Endodermal cell (in vitro differentiated cells): ENCODE results near the gene BTNL9. TPM values are rescaled to one million over a fixed set of nuclear protein-coding genes. Genes with fewer than 3 reads are reported as not detected.

Experiments used
- DNase-seq: peaks from one replicate; pipeline ENCODE4 v3.0.0-alpha.2; 2017
- H3K27ac ChIP-seq: 2 replicates; pipeline ENCODE4 v1.5.1; 2013; ENCODE audit warnings: mild to moderate bottlenecking, low read depth, low read length, moderate library complexity
- H3K27me3 ChIP-seq: 2 replicates; pipeline ENCODE4 v1.6.1; 2013; ENCODE audit warnings: mild to moderate bottlenecking, low read length, moderate library complexity; ENCODE audit not compliant: insufficient read depth, control insufficient read depth, poor library complexity, severe bottlenecking
- H3K36me3 ChIP-seq: 2 replicates; pipeline ENCODE4 v1.7.0; 2013; ENCODE audit warnings: mild to moderate bottlenecking, low read length, moderate library complexity; ENCODE audit not compliant: control insufficient read depth, insufficient read depth
- H3K4me1 ChIP-seq: one replicate; pipeline ENCODE4 v1.7.0; 2013; ENCODE audit warnings: low read length; ENCODE audit not compliant: control insufficient read depth, insufficient read depth
- H3K4me3 ChIP-seq: 2 replicates; pipeline ENCODE4 v1.5.1; 2013; ENCODE audit warnings: mild to moderate bottlenecking, low read length, moderate library complexity
- H3K9ac ChIP-seq: 2 replicates; pipeline ENCODE4 v1.6.1; 2013; ENCODE audit warnings: mild to moderate bottlenecking, low read length, moderate library complexity; ENCODE audit not compliant: poor library complexity, severe bottlenecking; ENCODE audit errors: extremely low read depth
- H3K9me3 ChIP-seq: 2 replicates; pipeline ENCODE4 v1.6.1; 2013; ENCODE audit warnings: mild to moderate bottlenecking, low read length, moderate library complexity; ENCODE audit not compliant: control insufficient read depth
- H3K27ac Mint-ChIP-seq: 2 replicates; pipeline ENCODE4 v1.8.0; 2020; ENCODE audit warnings: mixed read lengths
- H3K27me3 Mint-ChIP-seq: 2 replicates; pipeline ENCODE4 v1.8.0; 2021; ENCODE audit warnings: mild to moderate bottlenecking, mixed read lengths; ENCODE audit not compliant: insufficient read depth
- H3K36me3 Mint-ChIP-seq: 2 replicates; pipeline ENCODE4 v1.8.0; 2020; ENCODE audit warnings: low read depth, mixed read lengths
- H3K4me1 Mint-ChIP-seq: 2 replicates; pipeline ENCODE4 v1.8.0; 2020; ENCODE audit warnings: mixed read lengths
- H3K4me3 Mint-ChIP-seq: 2 replicates; pipeline ENCODE4 v1.8.0; 2020; ENCODE audit warnings: mild to moderate bottlenecking, moderate library complexity, mixed read lengths
- H3K9me3 Mint-ChIP-seq: 2 replicates; pipeline ENCODE4 v1.8.0; 2020; ENCODE audit warnings: mild to moderate bottlenecking, mixed read lengths
- CTCF ChIP-seq: fragments of 200-600 bp; sonication (generic); conservative IDR thresholded peaks from 2 replicates; pipeline ENCODE4 v1.5.0; 2021; ENCODE audit warnings: antibody characterized with exemption, mild to moderate bottlenecking
- WGBS, 2 experiments: methylation state at CpG; one replicate each; pipeline versions ENCODE4 v1.1.5 to v1.1.7; 2013; ENCODE audit warnings: missing lambda C conversion rate in 2 of 2, mixed read lengths in 1 of 2; ENCODE audit not compliant: insufficient coverage in 1 of 2, insufficient read length in 1 of 2; 5-methylcytosine and 5-hydroxymethylcytosine counted together
- total RNA-seq, 2 donors: library from RNA; stranded (reverse); fragmentation: NEBNext Ultra II Directional in 1 of 2; extraction: Animal tissue kit (Norgen Biotek cat#: 25700) in 1 of 2; gene quantifications; 2 replicates in 1 of 2; 3 replicates in 1 of 2; pipeline ENCODE4 v1.2.1, GENCODE V29; 2021

BTNL9 gene
- total RNA-seq, 2 donors from 2014 or later, result not detected

GRCh38 chr5:181040631-181040945 lies 522 bp downstream of the BTNL9 start:
- TF ChIP-seq CTCF, result no peak
- no peaks in the 10 kb centered on the region for H3K36me3 ChIP-seq
- 80 to 84% methylated on average over 1 to 8 of the region's 8 CpGs for WGBS, 2 experiments
- H3K36me3 Mint-ChIP-seq, result no peaks in the 10 kb centered on the region
- no peak overlapping the region for H3K9ac ChIP-seq
- H3K27me3 Mint-ChIP-seq, result peaks cover 36% of the 10 kb centered on the region
- no peaks in the 10 kb centered on the region for H3K27me3 ChIP-seq
- no peak overlapping the region for H3K4me3 Mint-ChIP-seq
- no peak for DNase-seq
- no peak overlapping the region for H3K27ac ChIP-seq
- H3K4me3 ChIP-seq, result no peak overlapping the region
- H3K4me1 ChIP-seq, result no peaks in the 10 kb centered on the region
- peaks cover 5% of the 10 kb centered on the region for H3K4me1 Mint-ChIP-seq
- H3K9me3 ChIP-seq, result peaks cover under 1% of the 10 kb centered on the region
- H3K9me3 Mint-ChIP-seq, result no peaks in the 10 kb centered on the region
- no peak overlapping the region for H3K27ac Mint-ChIP-seq

- H3K36me3 ChIP-seq, result no peaks in the 10 kb centered on the region
- no peak for TF ChIP-seq CTCF
- no peak overlapping the region for H3K27ac Mint-ChIP-seq
- no peaks in the 10 kb centered on the region for H3K4me1 ChIP-seq
- no peak overlapping the region for H3K4me3 Mint-ChIP-seq
- H3K27me3 Mint-ChIP-seq, result peaks cover 36% of the 10 kb centered on the region
- H3K36me3 Mint-ChIP-seq, result no peaks in the 10 kb centered on the region
- 47 to 73% methylated on average over 6 of the region's 6 CpGs for WGBS, 2 experiments
- no peak overlapping the region for H3K4me3 ChIP-seq
- no peaks in the 10 kb centered on the region for H3K27me3 ChIP-seq
- H3K9ac ChIP-seq, result no peak overlapping the region
- no peak for DNase-seq
- H3K9me3 ChIP-seq, result no peaks in the 10 kb centered on the region
- H3K27ac ChIP-seq, result no peak overlapping the region
- H3K9me3 Mint-ChIP-seq, result no peaks in the 10 kb centered on the region
- H3K4me1 Mint-ChIP-seq, result peaks cover 5% of the 10 kb centered on the region
Observed at GRCh38 chr5:181041043-181041442, 977 bp downstream of the BTNL9 start.

GRCh38 chr5:181042036-181042713 lies 2.1 kb downstream of the BTNL9 start:
- 69 to 71% methylated on average over 11 to 15 of the region's 15 CpGs for WGBS, 2 experiments
- H3K36me3 ChIP-seq, result no peaks in the 10 kb centered on the region
- no peaks in the 10 kb centered on the region for H3K4me1 ChIP-seq
- no peak overlapping the region for H3K4me3 ChIP-seq
- no peak for TF ChIP-seq CTCF
- no peak overlapping the region for H3K9ac ChIP-seq
- Mint-ChIP-seq H3K36me3 (no peaks in the 10 kb centered on the region), H3K4me1 (no peaks in the 10 kb centered on the region), H3K27me3 (peaks cover 33% of the 10 kb centered on the region), H3K4me3 (no peak overlapping the region), H3K9me3 (no peaks in the 10 kb centered on the region), H3K27ac (no peak overlapping the region)
- no peak for DNase-seq
- no peak overlapping the region for H3K27ac ChIP-seq
- H3K27me3 ChIP-seq, result no peaks in the 10 kb centered on the region
- H3K9me3 ChIP-seq, result peaks cover 9% of the 10 kb centered on the region
